ENCODE data around the gene RBMX.
A peak's percentile ranks its signal among the peaks of the same experiment; 100 is the strongest.
"Not testable (repeated sequence)": the region's sequence is repeated elsewhere in the genome, so short reads cannot be mapped to it uniquely, and the experiment has no call there.

The RBMX gene

GRCh38 chrX:136880452-136881013 is at the start of gene RBMX:
RBMX (minus strand) TSS chrX:136880725; CDS start chrX:136879427, 1,298 bp downstream.
- peak; percentile 93 for DNase-seq

GRCh38 chrX:136921438-136921837 is 40.9 kb upstream of the RBMX start:
- not testable (repeated sequence) for DNase-seq

GRCh38 chrX:136920001-136920400 is 39.5 kb upstream of the RBMX start:
- no peak for DNase-seq

- DNase-seq, result no peak
Observed at GRCh38 chrX:136916827-136917226, 36.3 kb upstream of the RBMX start.

DNA sequence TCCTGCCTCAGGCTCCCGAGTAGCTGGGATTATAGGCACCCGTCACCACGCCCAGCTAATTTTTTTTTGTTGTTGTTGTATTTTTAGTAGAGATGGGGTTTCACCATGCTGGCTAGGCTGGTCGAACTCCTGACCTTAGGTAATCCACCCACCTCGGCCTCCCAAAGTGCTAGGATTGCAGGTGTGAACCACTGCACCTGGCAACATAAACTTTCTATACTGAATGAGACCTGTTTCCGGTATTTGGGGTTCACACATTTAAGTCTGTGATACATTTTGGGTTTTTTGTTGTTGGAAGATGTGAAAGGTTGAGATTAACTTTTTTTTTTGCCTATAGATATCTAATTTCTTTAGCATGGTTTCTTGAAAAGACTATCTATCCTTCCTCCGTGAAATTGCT is 31.1 kb upstream of the RBMX start:
- DNase-seq, result peak; percentile 19

- DNase-seq, result no peak
Observed at GRCh38 chrX:136911253-136911652, 30.7 kb upstream of the RBMX start.

GRCh38 chrX:136910565-136911035 is 30.1 kb upstream of the RBMX start:
- DNase-seq, result no peak

DNA sequence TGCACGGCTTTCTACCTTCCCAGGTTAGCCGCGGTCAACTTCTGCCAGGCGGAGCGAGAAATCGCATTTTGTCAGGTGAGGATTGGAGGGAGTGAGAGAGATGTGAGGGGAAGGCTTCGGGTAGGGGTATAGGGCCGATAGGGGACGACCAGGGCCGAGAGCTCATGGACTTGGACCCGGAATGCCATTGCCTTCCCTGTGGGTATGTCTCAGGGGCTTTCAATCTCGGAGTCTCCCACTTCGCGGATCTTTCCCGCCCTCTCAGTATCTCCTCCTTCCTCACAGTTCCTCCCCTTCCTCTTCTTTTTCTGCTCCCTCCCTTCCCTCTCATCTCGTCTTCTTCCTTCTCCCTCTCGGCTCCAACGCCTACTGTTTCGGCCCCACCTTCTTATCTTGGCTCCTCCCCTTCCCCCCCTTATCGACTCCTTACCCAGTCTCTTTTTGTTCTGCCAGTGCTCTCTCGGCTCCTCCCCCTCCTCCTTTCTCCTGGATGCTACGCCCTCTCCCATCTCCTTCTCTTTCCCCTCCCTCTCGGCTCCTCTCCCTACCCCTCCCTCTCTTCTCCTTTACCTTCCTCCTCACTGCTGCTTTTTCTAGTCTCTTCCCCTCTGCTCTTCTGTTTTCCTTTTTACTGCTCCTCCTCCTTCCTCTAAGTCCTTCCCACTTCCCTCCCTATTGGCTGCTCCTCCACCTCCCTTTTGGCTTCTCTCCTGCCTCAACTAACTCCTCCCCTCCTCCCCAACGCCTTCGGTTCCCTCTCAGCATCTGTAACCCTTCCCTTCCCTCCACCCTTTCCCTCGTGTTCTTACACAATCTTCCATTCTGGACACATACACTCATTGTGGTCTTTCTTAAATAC is 29.4 kb upstream of the RBMX start:
- peak; percentile 74 for DNase-seq

DNA sequence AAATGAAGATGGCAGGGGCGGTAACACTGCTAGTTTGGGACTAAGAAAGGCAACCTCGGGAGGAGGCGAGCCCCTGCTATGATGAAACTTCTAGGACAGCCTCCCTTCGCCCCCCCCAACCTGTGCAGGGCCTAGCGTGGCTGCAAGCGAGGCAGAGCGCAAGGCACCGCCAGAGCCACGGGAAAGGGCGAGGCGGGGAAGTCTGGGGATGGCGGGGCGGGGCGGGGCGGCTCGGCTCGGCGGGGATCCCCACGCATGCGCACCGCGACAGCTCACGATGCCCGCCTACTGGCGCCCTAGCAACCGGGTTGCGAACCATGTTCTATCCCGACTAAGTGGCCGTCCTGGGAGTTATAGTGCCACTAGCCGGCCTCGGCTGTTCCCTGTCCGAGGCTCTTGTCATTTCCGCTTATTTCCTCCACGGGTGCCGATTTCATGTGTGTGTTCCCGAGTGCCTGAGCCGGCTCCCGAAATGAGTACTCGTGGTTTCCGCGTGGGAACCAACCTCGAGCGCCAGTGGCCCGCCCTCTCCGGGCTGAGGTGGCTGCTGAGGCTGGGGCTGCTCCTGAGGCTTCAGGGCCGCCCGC is 28.7 kb upstream of the RBMX start:
- peak; percentile 76 for DNase-seq

DNA sequence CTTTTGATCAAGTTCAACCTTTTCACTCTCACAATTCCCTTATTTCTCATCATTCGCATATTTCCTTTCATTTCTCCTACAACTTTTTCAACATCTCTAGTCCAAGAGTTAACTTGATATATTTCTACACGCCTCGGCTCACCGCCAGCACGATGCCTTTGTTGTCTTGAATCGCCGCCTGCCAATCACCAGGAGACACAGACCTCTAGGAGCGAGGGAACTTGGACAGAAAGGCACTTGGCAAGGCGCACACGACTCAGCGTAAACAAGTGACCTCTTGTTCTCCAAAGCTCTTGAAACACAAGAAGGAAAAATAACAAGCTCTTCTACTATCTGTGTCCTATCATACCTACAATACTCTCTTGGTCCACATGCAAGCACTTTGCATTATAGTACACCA is 27.1 kb upstream of the RBMX start:
- DNase-seq, result no peak

- no peak for DNase-seq
Observed at GRCh38 chrX:136906921-136907510, 26.5 kb upstream of the RBMX start.

DNA sequence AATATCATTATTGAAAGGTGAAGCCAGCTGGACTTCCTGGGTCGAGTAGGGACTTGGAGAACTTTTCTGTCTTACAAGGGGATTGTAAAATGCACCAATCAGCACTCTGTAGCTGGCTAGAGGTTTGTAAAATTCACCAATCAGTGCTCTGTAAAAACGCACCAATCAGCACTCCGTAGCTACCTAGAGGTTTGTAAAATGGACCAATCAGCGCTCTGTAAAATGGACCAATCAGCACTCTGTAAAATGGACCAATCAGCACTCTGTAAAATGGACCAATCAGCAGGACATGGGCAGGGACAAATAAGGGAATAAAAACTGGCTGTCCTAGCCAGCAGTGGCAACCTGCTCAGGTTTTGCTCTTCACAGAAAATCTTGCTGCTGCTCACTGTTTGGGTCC is 23.5 kb upstream of the RBMX start:
- DNase-seq, result not testable (repeated sequence)

GRCh38 chrX:136900071-136900470 is 19.5 kb upstream of the RBMX start:
- not testable (repeated sequence) for DNase-seq

DNA sequence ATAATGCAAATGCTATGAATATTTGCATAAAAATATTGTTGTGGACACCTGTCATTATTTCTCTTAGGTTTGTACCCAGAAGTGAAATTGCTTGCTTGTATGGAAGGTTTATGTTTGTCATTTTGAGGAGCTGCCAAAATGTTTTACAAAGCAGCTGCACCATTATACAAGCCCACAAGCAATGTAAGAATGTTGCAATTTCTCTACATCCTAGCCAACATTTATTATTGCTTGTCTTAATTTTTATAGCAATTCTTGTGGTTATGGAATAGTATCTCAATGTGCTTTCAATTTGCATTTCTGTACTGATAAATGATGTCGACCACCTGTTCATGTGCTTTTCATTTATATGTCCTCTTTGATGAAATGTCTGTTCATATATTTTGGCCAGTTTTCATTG is 18.7 kb upstream of the RBMX start:
- no peak for DNase-seq

DNA sequence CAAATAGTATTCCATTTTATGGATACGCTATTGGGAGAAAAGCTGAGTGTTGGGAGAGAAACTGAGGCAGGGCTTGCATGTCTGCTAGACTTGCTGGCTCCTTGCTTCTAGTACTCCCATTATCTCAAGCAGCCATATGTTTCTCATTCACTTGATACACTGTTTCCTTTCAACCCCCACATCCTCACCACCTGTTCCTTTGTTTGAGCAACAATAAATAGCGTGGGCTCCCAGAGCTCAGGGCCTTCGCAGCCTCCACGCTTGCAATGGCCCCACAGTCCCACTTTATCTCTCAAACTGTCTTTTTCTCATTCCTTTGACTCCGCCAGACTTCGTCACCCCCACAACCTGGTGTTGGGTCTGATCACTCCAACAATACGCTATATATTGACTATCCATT is 18.2 kb upstream of the RBMX start:
- not testable (repeated sequence) for DNase-seq

GRCh38 chrX:136896121-136896914 is 15.8 kb upstream of the RBMX start:
- DNase-seq, result no peak

GRCh38 chrX:136892412-136892811 is 11.9 kb upstream of the RBMX start:
- DNase-seq, result no peak

DNA sequence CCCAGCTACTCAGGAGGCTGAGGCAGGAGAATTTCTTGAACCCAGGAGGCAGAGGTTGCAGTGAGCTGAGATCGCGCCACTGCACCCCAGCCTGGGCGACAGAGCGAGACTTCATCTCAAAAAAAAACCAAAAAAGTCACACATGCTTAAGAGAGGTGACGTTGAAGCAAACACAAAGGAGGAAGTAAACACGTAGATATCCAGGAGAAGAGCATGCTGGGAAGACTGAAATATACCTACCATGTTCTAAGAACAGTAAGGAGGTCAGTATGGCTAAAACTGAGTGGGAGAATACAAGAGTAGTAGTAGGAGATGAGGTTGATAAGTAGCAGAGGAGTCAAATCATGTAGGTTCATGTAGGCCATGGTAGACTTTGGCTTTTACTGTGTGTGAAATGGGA is 10.1 kb upstream of the RBMX start:
- DNase-seq, result not testable (repeated sequence)

DNA sequence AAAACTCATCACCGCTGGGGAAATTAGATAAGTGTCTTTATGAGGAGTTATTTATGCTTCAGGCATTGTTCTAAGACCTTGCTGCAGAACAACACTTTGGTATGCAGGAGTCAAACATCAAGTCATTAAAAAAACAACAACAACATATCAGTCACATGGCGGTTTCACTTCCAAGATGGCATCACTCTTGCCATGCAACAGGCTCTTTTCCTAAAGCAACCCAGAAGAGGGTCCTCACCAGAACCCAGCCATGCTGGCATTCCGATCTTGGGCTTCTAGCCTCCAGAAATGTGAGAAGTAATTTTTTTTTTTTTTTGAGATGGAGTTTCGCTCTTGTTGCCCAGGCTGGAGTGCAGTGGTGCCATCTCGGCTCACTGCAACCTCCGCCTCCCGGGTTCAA is 8.7 kb upstream of the RBMX start:
- DNase-seq, result no peak

DNA sequence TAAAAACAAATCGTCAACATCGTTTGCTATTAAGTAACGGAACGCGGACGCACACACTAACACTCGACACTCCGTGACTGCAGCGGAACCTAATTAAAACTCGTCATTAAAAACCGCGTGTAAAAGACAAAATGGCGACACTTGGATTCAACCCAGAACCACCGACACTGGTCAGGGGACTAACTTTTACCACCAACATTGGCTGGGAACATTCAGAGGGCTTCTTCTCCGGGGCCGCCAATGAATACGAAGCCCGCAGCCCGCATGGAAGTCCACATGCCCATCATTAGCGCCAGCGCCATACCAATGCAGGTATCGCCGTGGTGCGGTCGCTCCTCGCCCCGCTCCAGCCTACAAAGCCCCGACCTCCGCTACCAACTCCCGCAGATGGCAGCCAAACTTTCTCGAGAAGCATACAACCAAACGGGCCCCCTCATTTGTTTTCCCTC is 498 bp downstream of the RBMX start:
- DNase-seq, result peak; percentile 65

DNA sequence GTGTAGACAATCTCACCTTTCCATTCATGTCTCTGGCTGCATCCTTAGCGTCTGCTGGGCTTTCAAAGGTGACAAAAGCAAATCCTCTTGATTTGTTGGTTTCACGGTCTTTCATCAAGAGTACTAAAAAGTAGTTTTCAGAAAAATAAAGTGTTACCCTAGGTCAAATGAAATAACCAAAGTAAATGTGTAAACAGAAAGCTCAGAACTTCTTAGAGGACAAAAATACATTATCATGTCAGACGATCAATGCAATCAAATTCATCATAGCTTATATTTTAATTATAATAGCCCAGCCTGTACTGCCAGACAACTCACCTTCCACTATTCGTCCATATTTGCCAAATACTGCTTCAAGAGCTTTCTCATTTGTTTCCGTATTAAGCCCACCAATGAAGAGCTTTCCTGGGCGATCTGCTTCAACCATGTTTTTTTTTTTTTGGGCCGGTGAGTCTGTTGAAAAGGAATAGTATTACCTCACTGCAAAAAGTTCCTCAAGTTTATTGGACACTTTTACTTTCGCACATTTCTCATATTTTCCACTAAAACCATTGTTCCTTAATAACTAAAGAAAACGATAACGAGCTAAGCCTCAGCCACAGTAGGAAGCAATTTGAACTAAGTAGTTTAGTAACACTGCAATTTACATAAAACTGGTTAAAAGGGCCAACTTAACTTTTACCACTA is 1.4 kb downstream of the RBMX start:
- DNase-seq, result peak; percentile 41

DNA sequence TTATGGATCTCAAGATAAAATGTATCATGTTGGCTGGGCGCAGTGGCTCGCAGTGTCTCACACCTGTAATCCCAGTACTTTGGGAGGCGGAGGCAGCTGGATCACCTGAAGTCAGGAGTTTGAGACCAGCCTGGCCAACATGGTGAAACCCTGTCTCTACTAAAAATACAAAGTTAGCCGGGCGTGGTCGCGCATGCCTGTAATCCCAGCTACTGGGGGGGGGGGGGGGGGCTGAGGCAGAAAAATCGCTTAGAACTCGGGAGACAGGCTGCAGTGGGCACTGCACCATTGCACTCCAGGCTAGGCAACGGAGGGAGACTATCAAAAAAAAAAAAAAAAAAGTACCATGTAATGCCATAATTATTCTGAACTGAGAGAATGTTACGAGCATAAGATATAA is 2.1 kb downstream of the RBMX start:
- no peak for DNase-seq

All from CD4-positive, alpha-beta T cell treated with Interleukin-10 for 1 hour (primary cell).